Neural cell (in vitro differentiated cells): ENCODE results near the gene ARHGEF37. TPM values are rescaled to one million over a fixed set of nuclear protein-coding genes. Genes with fewer than 3 reads are reported as not detected.

Experiments
- H2AFZ ChIP-seq: fragments of 200-600, 300-800 bp; sonication (generic), shearing (Covaris generic); 2 replicates; pipeline ENCODE4 v1.6.0; 2014; ENCODE audit warnings: low read depth, mild to moderate bottlenecking, antibody characterized with exemption, low read length, moderate library complexity
- H3F3A ChIP-seq: fragments of 200-600 bp; shearing (Covaris generic); 2 replicates; pipeline ENCODE4 v1.6.1; 2016; ENCODE audit warnings: mild to moderate bottlenecking, moderate library complexity, mixed read lengths, antibody characterized with exemption, low read length; ENCODE audit not compliant: insufficient read depth, poor library complexity, severe bottlenecking
- H3K27ac ChIP-seq: fragments of 200-600, 300-800 bp; sonication (generic), shearing (Covaris generic); 2 replicates; pipeline ENCODE4 v1.5.1; 2014; ENCODE audit warnings: mild to moderate bottlenecking, low read length, moderate library complexity
- H3K27me3 ChIP-seq: fragments of 300-800, 200-600 bp; sonication (generic), shearing (Covaris generic); 2 replicates; pipeline ENCODE4 v1.6.0; 2014; ENCODE audit warnings: mild to moderate bottlenecking, low read depth, low read length, moderate library complexity; ENCODE audit not compliant: insufficient read depth
- H3K36me3 ChIP-seq: fragments of 300-800, 200-600 bp; sonication (generic), shearing (Covaris generic); 2 replicates; pipeline ENCODE4 v1.5.1; 2014; ENCODE audit warnings: mild to moderate bottlenecking, antibody characterized with exemption, low read length, moderate library complexity; ENCODE audit not compliant: insufficient read depth
- H3K4me2 ChIP-seq: fragments of 300-800, 200-600 bp; sonication (generic), shearing (Covaris generic); 2 replicates; pipeline ENCODE4 v1.6.0; 2014; ENCODE audit warnings: mild to moderate bottlenecking, low read length
- H3K4me3 ChIP-seq: fragments of 300-800, 200-600 bp; sonication (generic), shearing (Covaris generic); 2 replicates; pipeline ENCODE4 v1.5.1; 2014; ENCODE audit warnings: mild to moderate bottlenecking, low read length, moderate library complexity
- H3K79me2 ChIP-seq: fragments of 200-600 bp; shearing (Covaris generic); replicated peaks from 2 replicates; pipeline ENCODE4 v1.6.0; 2014; ENCODE audit warnings: mild to moderate bottlenecking, low read length, moderate library complexity; ENCODE audit not compliant: insufficient read depth
- H3K9ac ChIP-seq: fragments of 300-800, 200-600 bp; sonication (generic), shearing (Covaris generic); 2 replicates; pipeline ENCODE4 v1.6.1; 2016; ENCODE audit warnings: mild to moderate bottlenecking, low read length, mixed read lengths
- H3K9me2 ChIP-seq: fragments of 200-600 bp; shearing (Covaris generic); 2 replicates; pipeline ENCODE4 v1.6.1; 2016; ENCODE audit warnings: mild to moderate bottlenecking, low read length, mixed read lengths; ENCODE audit not compliant: insufficient read depth
- H3K9me3 ChIP-seq: fragments of 200-600, 300-800 bp; sonication (generic), shearing (Covaris generic); 2 replicates; pipeline ENCODE4 v1.6.1; 2016; ENCODE audit warnings: mild to moderate bottlenecking, mixed run types, low read length, moderate library complexity, mixed read lengths
- H4K20me1 ChIP-seq: fragments of 200-600 bp; shearing (Covaris generic); 2 replicates; pipeline ENCODE4 v1.6.1; 2016; ENCODE audit warnings: mild to moderate bottlenecking, mixed run types; ENCODE audit not compliant: insufficient read depth
- EP300 ChIP-seq: fragments of 450-650 bp; conservative IDR thresholded peaks from 2 replicates; pipeline ENCODE4 v1.6.1; 2014; ENCODE audit warnings: antibody characterized with exemption, mild to moderate bottlenecking, moderate library complexity; ENCODE audit not compliant: poor library complexity, severe bottlenecking
- EZH2 ChIP-seq: fragments of 200-600, 300-800 bp; shearing (Covaris generic), sonication (generic); IDR thresholded peaks from 2 replicates; pipeline ENCODE4 v1.6.1; 2014; ENCODE audit warnings: antibody characterized with exemption, low read length, borderline replicate concordance, mild to moderate bottlenecking; ENCODE audit not compliant: insufficient read depth, poor library complexity, severe bottlenecking
- MXI1 ChIP-seq: fragments of 450-650 bp; conservative IDR thresholded peaks from 2 replicates; pipeline ENCODE4 v1.6.1; 2014; ENCODE audit warnings: antibody characterized with exemption, mild to moderate bottlenecking; ENCODE audit not compliant: poor library complexity, severe bottlenecking
- POLR2AphosphoS5 ChIP-seq: IDR thresholded peaks from 2 replicates; pipeline ENCODE4 v1.6.1; 2012
- RAD21 ChIP-seq: fragments of 450-650 bp; conservative IDR thresholded peaks from 2 replicates; pipeline ENCODE4 v1.6.1; 2014; ENCODE audit warnings: antibody characterized with exemption, mild to moderate bottlenecking, moderate library complexity
- SMC3 ChIP-seq: fragments of 450-650 bp; conservative IDR thresholded peaks from 2 replicates; pipeline ENCODE4 v1.6.1; 2014; ENCODE audit warnings: antibody characterized with exemption, mild to moderate bottlenecking, moderate library complexity; ENCODE audit not compliant: poor library complexity
- TAF1 ChIP-seq: IDR thresholded peaks from 2 replicates; pipeline ENCODE4 v1.6.1; 2012; ENCODE audit warnings: low read depth
- polyA plus RNA-seq: library from polyadenylated mRNA; depleted of rRNA; stranded (reverse); fragments of >200 nt; gene quantifications from 2 replicates; pipeline ENCODE4 v1.2.3, GENCODE V29; 2014
- TF ChIP-seq, protein P1 (sequence below): IDR thresholded peaks from 2 replicates; pipeline ENCODE4 v1.6.1; 2012; ENCODE audit warnings: borderline replicate concordance
- TF ChIP-seq, protein P2 (sequence below): fragments of 450-650 bp; IDR thresholded peaks from 2 replicates; pipeline ENCODE4 v1.5.1; 2014; ENCODE audit warnings: antibody characterized with exemption, mild to moderate bottlenecking, moderate library complexity; ENCODE audit not compliant: poor library complexity, severe bottlenecking

Gene ARHGEF37
- polyA plus RNA-seq, 1 donor from 2014 or later: 0.53 TPM

DNA sequence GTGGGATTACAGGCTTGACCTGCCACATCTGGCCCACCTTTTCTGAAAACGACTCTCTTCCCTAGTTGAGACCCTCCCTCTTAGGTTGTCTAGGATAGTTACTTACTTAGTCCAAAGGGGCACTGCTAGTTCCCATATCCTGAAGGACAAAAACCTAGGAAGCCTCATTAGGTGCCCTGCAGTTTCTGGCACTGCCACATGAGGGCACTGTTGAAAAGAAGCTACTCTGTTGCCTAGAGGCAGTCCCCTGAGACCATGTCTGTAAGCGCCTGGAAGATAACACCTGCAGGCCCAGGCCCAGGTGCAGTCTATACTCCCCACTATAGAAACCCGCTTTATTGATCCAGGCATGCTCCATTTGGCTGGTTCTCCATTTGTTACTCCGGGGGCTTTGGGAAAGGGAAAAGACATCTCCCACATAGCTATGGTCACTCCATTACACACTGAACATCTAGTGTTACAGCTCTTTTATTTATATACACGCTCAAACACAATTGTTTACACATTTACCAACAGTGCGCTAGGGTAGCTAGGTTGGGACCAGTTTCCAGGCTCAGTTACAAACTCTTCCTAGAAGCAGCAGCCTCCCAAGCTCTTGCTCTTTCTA lies 75.4 kb downstream of the ARHGEF37 start:
- H3K4me2 ChIP-seq: no peak overlapping the region
- no peaks in the 10 kb centered on the region for H3F3A ChIP-seq
- no peak overlapping the region for H3K27ac ChIP-seq
- H3K9me3 ChIP-seq: no peaks in the 10 kb centered on the region
- H3K9ac ChIP-seq: no peak overlapping the region
- no peaks in the 10 kb centered on the region for H4K20me1 ChIP-seq
- H3K36me3 ChIP-seq: no peaks in the 10 kb centered on the region
- no peaks in the 10 kb centered on the region for H3K79me2 ChIP-seq
- H3K4me3 ChIP-seq: no peak overlapping the region
- H3K27me3 ChIP-seq: no peaks in the 10 kb centered on the region
- H3K9me2 ChIP-seq: no peaks in the 10 kb centered on the region
- no peak overlapping the region for H2AFZ ChIP-seq
- TF ChIP-seq MXI1: no peak
- TF ChIP-seq EZH2: no peak
- TF ChIP-seq, protein P1, sequence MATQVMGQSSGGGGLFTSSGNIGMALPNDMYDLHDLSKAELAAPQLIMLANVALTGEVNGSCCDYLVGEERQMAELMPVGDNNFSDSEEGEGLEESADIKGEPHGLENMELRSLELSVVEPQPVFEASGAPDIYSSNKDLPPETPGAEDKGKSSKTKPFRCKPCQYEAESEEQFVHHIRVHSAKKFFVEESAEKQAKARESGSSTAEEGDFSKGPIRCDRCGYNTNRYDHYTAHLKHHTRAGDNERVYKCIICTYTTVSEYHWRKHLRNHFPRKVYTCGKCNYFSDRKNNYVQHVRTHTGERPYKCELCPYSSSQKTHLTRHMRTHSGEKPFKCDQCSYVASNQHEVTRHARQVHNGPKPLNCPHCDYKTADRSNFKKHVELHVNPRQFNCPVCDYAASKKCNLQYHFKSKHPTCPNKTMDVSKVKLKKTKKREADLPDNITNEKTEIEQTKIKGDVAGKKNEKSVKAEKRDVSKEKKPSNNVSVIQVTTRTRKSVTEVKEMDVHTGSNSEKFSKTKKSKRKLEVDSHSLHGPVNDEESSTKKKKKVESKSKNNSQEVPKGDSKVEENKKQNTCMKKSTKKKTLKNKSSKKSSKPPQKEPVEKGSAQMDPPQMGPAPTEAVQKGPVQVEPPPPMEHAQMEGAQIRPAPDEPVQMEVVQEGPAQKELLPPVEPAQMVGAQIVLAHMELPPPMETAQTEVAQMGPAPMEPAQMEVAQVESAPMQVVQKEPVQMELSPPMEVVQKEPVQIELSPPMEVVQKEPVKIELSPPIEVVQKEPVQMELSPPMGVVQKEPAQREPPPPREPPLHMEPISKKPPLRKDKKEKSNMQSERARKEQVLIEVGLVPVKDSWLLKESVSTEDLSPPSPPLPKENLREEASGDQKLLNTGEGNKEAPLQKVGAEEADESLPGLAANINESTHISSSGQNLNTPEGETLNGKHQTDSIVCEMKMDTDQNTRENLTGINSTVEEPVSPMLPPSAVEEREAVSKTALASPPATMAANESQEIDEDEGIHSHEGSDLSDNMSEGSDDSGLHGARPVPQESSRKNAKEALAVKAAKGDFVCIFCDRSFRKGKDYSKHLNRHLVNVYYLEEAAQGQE: no peak
- no peak for TF ChIP-seq RAD21
- TF ChIP-seq, protein P2, sequence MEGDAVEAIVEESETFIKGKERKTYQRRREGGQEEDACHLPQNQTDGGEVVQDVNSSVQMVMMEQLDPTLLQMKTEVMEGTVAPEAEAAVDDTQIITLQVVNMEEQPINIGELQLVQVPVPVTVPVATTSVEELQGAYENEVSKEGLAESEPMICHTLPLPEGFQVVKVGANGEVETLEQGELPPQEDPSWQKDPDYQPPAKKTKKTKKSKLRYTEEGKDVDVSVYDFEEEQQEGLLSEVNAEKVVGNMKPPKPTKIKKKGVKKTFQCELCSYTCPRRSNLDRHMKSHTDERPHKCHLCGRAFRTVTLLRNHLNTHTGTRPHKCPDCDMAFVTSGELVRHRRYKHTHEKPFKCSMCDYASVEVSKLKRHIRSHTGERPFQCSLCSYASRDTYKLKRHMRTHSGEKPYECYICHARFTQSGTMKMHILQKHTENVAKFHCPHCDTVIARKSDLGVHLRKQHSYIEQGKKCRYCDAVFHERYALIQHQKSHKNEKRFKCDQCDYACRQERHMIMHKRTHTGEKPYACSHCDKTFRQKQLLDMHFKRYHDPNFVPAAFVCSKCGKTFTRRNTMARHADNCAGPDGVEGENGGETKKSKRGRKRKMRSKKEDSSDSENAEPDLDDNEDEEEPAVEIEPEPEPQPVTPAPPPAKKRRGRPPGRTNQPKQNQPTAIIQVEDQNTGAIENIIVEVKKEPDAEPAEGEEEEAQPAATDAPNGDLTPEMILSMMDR: peak; percentile 27

DNA sequence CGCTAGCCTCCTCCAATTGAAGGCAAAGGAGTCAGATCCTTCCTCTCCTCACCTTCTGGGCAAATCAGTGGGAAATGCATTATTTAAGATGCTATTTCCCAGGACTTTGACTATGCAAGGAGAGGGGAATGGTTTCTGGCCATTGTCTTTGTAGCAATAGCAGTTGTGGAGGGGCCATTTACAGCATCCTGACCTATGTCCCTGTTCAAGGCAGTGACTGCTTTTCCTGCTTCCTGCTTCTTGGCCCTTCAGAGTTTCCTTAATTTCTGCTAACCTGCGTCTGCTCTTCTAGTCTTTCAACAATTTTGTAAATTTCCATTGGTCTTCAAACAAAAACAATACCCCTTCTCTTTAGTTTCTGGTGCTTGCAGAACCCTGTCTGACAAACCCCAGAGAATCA lies 76.0 kb downstream of the ARHGEF37 start:
- no peak overlapping the region for H3K4me2 ChIP-seq
- H3K9me3 ChIP-seq: no peaks in the 10 kb centered on the region
- no peaks in the 10 kb centered on the region for H3K36me3 ChIP-seq
- no peaks in the 10 kb centered on the region for H4K20me1 ChIP-seq
- no peak overlapping the region for H3K27ac ChIP-seq
- no peak overlapping the region for H2AFZ ChIP-seq
- no peaks in the 10 kb centered on the region for H3F3A ChIP-seq
- no peak overlapping the region for H3K4me3 ChIP-seq
- H3K27me3 ChIP-seq: no peaks in the 10 kb centered on the region
- H3K9me2 ChIP-seq: no peaks in the 10 kb centered on the region
- TF ChIP-seq RAD21 (no peak), MXI1 (no peak), TAF1 (no peak), EZH2 (no peak), SMC3 (no peak), EP300 (no peak), POLR2AphosphoS5 (no peak)
- TF ChIP-seq, protein P2: no peak
- TF ChIP-seq, protein P1: no peak
- H3K9ac ChIP-seq: no peak overlapping the region
- no peaks in the 10 kb centered on the region for H3K79me2 ChIP-seq
